ENCODE measurements around the gene MGMT. TPM values are rescaled to one million over a fixed set of nuclear protein-coding genes. Genes with fewer than 3 reads are reported as not detected.

The MGMT gene
- total RNA-seq, 1 experiment from 2014 or later, result 11.5 TPM

DNA sequence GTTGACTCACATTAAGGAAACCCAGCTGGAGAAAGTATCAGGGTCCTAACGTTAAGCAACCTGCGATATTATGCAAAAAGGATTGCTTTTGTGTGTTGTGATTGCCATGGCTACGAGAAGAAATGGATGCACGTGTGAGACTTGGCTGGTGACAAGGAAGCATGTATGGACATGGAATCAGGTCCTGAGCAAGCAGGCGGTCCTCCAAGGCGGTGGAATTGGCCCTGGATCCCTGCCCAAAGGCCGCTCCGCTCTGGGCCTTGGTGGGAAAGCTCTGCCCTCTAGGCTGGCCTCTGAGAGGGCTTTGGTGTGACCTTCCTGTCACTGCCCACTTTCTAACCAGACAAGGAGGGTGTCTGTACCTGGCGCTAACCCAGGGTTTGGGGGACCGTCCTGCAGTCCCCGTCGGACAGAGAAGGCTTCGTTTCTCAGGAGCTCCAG, 305.0 kb downstream of the MGMT start:
- H3K27ac ChIP-seq (ENCODE audit: low read depth, low read length), result no peak overlapping the region
- intact Hi-C loops (cut with micrococcal nuclease), result no loop called here
- H3K4me2 ChIP-seq (ENCODE audit: low read length), result no peak overlapping the region
- no peak for ATAC-seq
- H3K9me3 ChIP-seq (ENCODE audit: control insufficient read depth in 1 of 2, insufficient read depth in 1 of 2, low read depth in 1 of 2, low read length in 2 of 2), result no peaks in the 10 kb centered on the region
- no peaks in the 10 kb centered on the region for H3K9me2 ChIP-seq (ENCODE audit: insufficient read depth)
- TF ChIP-seq ELF1 (IDR thresholded peaks at IDR 0.05; ENCODE audit: borderline replicate concordance, low read depth), result no peak
- TF ChIP-seq ZFX (IDR thresholded peaks at IDR 0.05), result no peak
- no peak overlapping the region for H3K9ac ChIP-seq (ENCODE audit: low read length)
- H3K36me3 ChIP-seq (ENCODE audit: control insufficient read depth in 1 of 2, insufficient read depth in 2 of 2, low read length in 2 of 2), result no peaks in the 10 kb centered on the region
- no peaks in the 10 kb centered on the region for H4K20me1 ChIP-seq (ENCODE audit: insufficient read depth)
- ChIA-PET CTCF (no interaction called here), POLR2A (no interaction called here), RAD21 (ENCODE audit: low non-redundant PET in 1 of 2, low total read pairs in 2 of 2, uncharacterized antibody in 2 of 2, unreplicated experiment in 2 of 2) (no interaction called here)
- H3K4me1 ChIP-seq (ENCODE audit: control insufficient read depth in 1 of 2, insufficient read depth in 2 of 2, low read length in 2 of 2), result no peaks in the 10 kb centered on the region
- no peaks in the 10 kb centered on the region for H3K79me2 ChIP-seq (ENCODE audit: insufficient read depth, low read length)
- no peak overlapping the region for H2AFZ ChIP-seq (ENCODE audit: low read depth, low read length, poor library complexity, severe bottlenecking)
- no peaks in the 10 kb centered on the region for H3K27me3 ChIP-seq (ENCODE audit: insufficient read depth, low read length)
- H3K4me3 ChIP-seq (replicated peaks in 1 of 2; ENCODE audit: low read depth in 1 of 2, low read length in 2 of 2), result no peak overlapping the region
- no peak for DNase-seq (ENCODE audit: low read depth, low spot score)
- no TSS peak for BruUV-seq (replicated peaks)

DNA sequence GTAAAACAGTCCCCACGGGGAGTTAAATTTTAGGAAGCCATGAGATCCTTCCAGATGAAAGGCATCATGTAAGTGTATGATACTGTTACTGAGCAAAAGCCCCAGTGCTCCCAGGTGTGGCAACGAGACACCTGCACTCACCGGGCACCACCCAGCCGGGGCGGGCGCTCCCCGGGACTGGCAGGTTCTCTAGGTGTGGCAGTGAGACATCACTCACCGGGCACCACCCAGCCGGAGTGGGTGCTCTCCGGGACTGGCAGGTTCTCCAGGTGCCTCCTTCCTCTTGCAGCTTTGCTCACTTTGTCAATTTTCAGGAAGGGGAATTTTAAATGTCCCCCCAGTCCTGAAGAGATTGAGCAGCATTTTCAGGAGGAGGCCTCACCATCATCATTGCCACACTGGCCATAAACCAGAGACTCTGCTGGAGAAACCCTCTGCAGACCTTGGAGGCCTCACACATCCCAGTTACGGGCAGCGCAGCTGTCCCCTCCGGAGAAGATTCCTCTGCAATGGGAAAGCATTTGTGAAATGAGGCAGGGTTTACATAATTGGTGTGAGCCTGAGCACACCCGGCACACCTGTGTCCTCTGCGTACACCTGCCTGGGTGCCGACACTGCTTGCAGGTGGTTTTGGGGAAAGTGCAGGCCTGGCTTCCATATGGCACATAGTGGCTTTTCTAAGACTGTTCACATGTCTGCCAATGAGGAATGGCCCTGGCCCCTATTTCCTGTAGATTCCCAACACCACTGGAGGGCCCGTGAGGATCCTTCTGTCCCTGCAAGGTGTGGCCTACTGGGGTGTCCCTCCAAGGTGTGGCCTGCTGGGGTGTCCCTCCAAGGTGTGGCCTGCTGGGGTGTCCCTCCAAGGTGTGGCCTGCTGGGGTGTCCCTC, 305.7 kb downstream of the MGMT start:
- Histone ChIP-seq H3K27ac (ENCODE audit: low read depth, low read length) (no peak overlapping the region), H3K4me2 (ENCODE audit: low read length) (no peak overlapping the region), H2AFZ (ENCODE audit: low read depth, low read length, poor library complexity, severe bottlenecking) (no peak overlapping the region), H3K4me3 (replicated peaks in 1 of 2; ENCODE audit: low read depth in 1 of 2, low read length in 2 of 2) (no peak overlapping the region), H3K27me3 (ENCODE audit: insufficient read depth, low read length) (no peaks in the 10 kb centered on the region), H3K4me1 (ENCODE audit: control insufficient read depth in 1 of 2, insufficient read depth in 2 of 2, low read length in 2 of 2) (no peaks in the 10 kb centered on the region), H3K9ac (ENCODE audit: low read length) (no peak overlapping the region), H4K20me1 (ENCODE audit: insufficient read depth) (no peaks in the 10 kb centered on the region), H3K36me3 (ENCODE audit: control insufficient read depth in 1 of 2, insufficient read depth in 2 of 2, low read length in 2 of 2) (no peaks in the 10 kb centered on the region), H3K9me2 (ENCODE audit: insufficient read depth) (no peaks in the 10 kb centered on the region), H3K9me3 (ENCODE audit: control insufficient read depth in 1 of 2, insufficient read depth in 1 of 2, low read depth in 1 of 2, low read length in 2 of 2) (no peaks in the 10 kb centered on the region), H3K79me2 (ENCODE audit: insufficient read depth, low read length) (no peaks in the 10 kb centered on the region)
- ATAC-seq, result no peak
- ChIA-PET RAD21 (ENCODE audit: low non-redundant PET in 1 of 2, low total read pairs in 2 of 2, uncharacterized antibody in 2 of 2, unreplicated experiment in 2 of 2) (no interaction called here), POLR2A (no interaction called here), CTCF (no interaction called here)
- TF ChIP-seq, protein P1, sequence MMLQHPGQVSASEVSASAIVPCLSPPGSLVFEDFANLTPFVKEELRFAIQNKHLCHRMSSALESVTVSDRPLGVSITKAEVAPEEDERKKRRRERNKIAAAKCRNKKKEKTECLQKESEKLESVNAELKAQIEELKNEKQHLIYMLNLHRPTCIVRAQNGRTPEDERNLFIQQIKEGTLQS (IDR thresholded peaks at IDR 0.05), result no peak
- no peak for TF ChIP-seq CBX3 (IDR thresholded peaks at IDR 0.05; ENCODE audit: low read depth)
- no peak for TF ChIP-seq SIN3A (IDR thresholded peaks at IDR 0.05; ENCODE audit: low read depth)
- TF ChIP-seq RAD21 (IDR thresholded peaks at IDR 0.05; ENCODE audit: low read depth), result no peak
- no peak for TF ChIP-seq SP1 (IDR thresholded peaks at IDR 0.05; ENCODE audit: low read depth)
- no peak for TF ChIP-seq ZNF274 (IDR thresholded peaks at IDR 0.05; ENCODE audit: low read depth, low read length)
- no peak for TF ChIP-seq TCF7L2 (IDR thresholded peaks at IDR 0.05; ENCODE audit: borderline replicate concordance, extremely low read depth, insufficient read depth, insufficient read length)
- TF ChIP-seq POLR2AphosphoS5 (IDR thresholded peaks at IDR 0.05; ENCODE audit: low read depth, low read length), result no peak
- TF ChIP-seq, protein P2, sequence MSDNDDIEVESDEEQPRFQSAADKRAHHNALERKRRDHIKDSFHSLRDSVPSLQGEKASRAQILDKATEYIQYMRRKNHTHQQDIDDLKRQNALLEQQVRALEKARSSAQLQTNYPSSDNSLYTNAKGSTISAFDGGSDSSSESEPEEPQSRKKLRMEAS (IDR thresholded peaks at IDR 0.05), result no peak
- no peak for TF ChIP-seq CEBPB (IDR thresholded peaks at IDR 0.05; ENCODE audit: low read depth)
- TF ChIP-seq POLR2A (IDR thresholded peaks at IDR 0.05; ENCODE audit: borderline replicate concordance, extremely low read depth, insufficient read depth, insufficient read length), result no peak
- TF ChIP-seq, protein P3, sequence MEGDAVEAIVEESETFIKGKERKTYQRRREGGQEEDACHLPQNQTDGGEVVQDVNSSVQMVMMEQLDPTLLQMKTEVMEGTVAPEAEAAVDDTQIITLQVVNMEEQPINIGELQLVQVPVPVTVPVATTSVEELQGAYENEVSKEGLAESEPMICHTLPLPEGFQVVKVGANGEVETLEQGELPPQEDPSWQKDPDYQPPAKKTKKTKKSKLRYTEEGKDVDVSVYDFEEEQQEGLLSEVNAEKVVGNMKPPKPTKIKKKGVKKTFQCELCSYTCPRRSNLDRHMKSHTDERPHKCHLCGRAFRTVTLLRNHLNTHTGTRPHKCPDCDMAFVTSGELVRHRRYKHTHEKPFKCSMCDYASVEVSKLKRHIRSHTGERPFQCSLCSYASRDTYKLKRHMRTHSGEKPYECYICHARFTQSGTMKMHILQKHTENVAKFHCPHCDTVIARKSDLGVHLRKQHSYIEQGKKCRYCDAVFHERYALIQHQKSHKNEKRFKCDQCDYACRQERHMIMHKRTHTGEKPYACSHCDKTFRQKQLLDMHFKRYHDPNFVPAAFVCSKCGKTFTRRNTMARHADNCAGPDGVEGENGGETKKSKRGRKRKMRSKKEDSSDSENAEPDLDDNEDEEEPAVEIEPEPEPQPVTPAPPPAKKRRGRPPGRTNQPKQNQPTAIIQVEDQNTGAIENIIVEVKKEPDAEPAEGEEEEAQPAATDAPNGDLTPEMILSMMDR (IDR thresholded peaks at IDR 0.05 in 2 of 3, conservative IDR thresholded peaks at IDR 0.05 in 1 of 3; ENCODE audit: borderline replicate concordance in 1 of 3, insufficient read depth in 1 of 3, low read depth in 2 of 3, low read length in 2 of 3), result no peak
- no peak for TF ChIP-seq ZFX (IDR thresholded peaks at IDR 0.05)
- no peak for TF ChIP-seq ELF1 (IDR thresholded peaks at IDR 0.05; ENCODE audit: borderline replicate concordance, low read depth)
- no peak for TF ChIP-seq EZH2phosphoT487 (IDR thresholded peaks at IDR 0.05; ENCODE audit: borderline replicate concordance)
- BruUV-seq (replicated peaks), result no TSS peak
- DNase-seq (ENCODE audit: low read depth, low spot score), result no peak
- intact Hi-C loops (cut with micrococcal nuclease), result no loop called here
